ENCODE results near the gene IL15RA.
A peak's percentile ranks its signal among the peaks of the same experiment; 100 is the strongest.
"Not testable (repeated sequence)": the region's sequence is repeated elsewhere in the genome, so short reads cannot be mapped to it uniquely, and the experiment has no call there.

Gene IL15RA

DNA sequence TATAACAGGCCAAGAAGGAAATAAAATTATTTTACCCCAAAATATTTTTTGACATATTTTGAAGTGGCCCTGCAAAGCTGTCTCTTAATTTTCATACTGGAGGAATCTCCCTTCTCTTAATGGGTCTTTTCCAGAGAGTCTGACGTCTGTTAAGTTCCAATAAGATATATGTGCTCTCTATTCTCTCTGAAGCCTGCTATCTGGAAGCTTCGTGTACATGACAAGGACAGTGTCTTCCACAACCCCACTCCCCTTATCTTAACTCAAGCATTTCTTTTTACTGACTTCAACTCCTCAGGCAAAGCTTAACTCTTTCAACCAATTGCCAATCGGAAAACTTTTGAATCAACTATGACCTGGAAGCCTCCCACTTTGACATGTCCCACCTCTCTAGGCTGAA lies 29.2 kb upstream of the IL15RA start:
- DNase-seq, result no peak

DNA sequence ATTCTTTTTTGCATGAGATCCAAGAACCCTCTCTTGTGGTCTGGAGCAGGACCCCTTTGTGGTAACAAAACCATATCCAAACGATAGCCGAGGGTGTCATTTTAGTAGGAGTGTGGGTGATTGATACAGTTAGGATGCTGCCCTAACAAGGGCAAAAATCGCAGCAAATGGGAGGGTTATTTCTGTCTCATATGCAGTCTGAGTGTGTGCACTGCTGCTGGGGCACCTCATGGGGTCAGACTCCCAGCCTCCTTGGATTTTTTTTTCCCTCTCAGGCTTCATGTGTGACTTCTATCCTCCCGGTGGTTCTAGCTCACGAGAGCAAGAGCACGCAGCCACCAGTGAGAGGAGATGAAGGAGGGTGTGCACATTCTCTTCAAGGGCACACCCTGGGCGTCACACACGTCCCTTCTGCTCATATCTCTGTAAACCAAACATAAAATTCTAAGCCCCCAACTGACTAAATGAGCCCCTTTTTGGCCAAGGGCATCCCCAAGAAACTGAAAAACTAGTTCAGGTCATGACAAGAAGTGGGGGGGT lies 28.6 kb upstream of the IL15RA start:
- no peak for DNase-seq

DNA sequence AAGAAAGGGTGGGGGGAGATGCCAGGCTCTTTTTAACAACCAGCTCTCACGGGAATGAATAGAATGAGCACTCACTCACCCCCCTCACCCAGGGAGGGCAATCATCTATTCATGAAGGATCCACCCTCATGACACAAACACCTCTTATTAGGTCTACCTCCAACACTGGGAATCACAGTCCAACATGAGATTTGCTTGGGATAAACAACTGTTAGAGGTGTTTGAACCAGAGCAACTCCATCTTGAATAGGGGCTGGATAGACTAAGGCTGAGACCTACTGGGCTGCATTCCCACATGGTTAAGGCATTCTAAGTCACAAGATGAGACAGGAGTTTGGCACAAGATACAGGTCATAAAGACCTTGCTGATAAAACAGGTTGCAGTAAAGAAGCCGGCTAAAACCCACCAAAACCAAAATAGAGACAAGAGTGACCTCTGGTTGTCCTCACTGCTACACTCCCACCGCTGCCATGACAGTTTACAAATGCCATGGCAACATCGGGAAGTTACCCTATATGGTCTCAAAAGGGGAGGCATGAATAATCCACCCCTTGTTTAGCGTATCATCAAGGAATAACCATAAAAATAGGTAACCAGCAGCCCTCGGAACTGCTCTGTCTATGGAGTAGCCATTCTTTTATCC lies 27.9 kb upstream of the IL15RA start:
- DNase-seq, result not testable (repeated sequence)

DNA sequence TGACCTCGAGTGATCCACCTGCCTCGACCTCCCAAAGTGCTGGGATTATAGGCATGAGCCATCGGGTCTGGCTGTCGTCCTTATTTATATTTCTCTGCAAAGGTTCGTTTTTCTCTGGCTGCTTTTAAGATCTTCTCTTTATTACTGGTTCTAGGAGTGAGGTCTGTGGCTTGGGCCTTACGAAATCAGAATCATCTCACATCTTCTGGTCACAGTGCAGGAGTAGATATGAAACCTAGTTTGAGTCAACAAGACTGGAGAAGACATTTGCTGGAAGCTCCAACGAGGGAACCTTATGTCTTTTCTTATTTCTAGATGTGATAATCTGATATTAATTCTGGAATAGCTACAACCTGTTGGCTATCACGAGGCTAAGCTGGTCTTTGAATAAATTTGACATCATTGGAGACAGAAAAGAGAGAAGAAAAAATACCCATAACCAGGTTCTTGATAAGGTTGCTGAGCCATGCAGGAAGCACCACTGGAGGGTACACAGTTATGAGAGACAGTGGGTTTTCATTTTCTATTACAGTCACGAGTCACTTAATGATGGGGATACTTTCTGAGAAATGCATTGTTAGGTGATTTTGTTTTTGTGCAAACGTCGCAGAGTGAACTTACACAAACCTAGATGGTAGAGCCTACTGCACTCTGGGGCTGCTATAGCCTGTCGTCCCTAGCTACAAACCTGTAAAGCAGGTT lies 25.6 kb upstream of the IL15RA start:
- no peak for DNase-seq

DNA sequence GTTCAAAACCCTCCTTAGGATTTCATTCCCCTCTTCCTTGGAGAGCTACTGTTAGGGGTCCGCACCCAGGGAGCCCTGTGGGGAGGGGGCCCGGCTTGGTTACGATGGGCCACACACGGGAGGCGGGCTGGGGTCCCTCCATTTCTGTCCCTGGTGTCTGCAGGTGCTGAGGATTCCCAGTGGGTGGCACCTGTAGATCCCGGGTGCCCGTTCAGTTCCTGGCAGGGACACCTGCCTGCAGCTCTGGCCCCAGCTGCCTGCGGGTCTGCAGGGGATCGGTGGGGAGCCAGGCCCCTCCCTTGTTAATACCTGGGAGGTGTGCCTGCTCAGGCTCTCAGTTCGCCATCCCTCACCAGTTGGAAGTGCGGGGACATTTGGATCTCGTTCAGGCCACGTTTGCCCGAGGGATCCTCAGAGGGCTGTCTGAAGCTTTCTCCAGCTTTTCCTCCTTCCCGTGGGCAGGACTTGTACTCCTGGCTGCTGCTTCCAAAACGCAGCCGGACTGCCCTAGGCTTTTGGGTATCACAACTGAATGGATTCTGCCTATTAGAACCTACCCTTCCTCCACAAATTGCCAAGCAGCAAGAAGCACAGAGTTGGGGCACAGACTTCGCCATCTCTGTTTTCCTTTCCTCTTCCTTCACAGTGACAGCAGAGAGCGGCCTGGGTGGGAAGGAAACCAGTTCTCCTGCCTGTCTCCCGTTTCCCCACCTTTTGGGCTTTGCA lies 22.3 kb upstream of the IL15RA start:
- DNase-seq, result no peak

DNA sequence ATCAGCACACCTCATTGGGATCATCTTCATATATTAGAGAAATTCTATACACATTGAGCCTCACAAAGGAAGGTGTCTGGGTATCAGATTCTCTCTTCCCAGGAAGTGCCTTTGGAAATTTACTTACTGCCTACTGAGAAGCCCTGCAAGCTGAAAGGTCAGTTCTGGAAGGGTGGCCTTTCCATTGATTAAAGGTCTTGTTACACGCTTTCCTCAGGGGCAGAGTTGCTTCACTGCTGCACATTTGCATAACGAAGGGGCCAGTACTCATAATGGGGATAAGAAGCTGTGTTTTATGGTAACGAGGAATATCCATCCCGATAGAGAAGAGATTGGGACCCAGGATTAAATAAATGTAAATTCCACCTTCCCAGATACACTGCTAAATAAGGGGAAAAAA lies 19.4 kb upstream of the IL15RA start:
- no peak for DNase-seq

DNA sequence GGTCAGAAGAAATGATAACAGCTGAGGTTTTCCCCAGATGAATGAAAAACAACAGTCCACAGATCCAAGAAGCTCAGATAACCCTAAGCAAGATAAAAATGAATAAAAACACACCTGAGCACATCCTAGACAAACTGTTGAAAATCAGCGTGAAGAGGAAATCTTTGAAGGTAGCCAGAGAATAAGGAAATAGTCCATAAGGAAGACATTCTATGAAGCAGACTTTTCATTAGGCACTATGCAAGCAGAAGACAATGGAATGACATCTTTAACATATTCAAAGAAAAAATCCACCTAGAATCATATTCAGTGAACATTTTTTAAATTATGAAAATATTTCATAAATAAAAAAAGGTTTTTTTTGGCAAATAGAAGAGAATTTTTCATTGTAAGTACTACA lies 15.1 kb upstream of the IL15RA start:
- no peak for DNase-seq

DNA sequence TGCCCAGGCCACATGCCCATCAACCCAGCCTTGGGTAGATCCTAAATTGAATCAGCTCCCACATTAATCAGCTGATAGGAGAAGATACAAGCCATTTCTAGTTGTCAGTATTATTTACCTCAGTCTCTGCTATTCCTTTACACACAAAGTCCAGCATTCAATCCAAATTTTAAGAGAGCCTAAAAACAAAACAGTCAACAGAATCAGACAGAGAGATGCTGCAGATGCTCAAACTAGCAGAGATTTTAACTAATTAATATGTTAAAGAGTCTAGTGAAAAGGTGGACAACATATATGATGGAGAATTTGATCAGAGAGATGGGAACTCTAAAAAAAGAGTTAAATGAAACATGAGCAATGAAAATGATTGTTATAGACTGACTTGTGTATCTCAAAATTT lies 14.4 kb upstream of the IL15RA start:
- DNase-seq, result no peak

DNA sequence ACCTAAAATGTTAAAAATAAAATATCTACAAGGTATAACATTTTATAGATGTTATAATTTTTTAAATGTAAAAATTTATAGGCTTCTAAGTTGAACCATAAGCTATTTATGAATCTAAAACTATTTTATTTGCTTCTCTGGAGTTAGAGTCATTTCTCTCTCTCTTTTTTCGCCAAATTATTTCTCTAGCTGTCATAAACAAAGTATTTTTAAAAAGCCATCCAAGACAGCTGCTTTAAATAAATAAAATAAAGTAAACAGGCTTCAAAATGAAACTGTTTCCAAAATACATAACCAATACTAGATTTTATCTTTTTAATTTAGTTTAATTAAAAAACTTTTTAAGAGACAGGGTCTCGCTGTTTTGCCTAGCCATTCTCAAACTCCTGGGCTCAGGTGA lies 12.4 kb upstream of the IL15RA start:
- DNase-seq, result no peak

DNA sequence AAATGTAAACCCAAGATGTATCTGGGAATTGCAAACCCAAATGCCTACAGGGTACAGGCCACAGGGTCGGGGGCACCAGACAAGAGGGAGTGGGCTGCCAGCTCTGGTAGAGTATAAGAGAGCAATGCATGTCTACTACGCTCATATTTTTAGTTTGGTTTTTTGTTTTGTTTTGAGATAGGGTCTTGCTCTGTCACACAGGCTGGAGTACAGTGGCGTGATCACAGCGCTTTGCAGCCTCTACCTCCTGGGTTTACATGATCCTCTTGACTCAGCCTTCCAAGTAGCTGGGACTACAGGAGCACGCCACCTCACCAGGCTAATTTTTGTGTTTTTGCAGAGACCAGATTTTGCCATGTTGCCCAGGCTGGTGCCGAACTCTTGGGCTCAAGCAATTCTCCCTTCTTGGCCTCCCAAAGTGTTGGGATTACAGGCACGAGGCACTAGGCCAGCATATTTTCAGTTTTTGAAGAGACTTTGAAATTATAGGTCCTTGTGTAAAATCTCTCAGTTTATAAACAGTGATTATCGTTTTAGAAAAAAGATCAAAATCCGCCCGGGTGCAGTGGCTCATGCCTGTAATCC lies 11.1 kb upstream of the IL15RA start:
- no peak for DNase-seq

DNA sequence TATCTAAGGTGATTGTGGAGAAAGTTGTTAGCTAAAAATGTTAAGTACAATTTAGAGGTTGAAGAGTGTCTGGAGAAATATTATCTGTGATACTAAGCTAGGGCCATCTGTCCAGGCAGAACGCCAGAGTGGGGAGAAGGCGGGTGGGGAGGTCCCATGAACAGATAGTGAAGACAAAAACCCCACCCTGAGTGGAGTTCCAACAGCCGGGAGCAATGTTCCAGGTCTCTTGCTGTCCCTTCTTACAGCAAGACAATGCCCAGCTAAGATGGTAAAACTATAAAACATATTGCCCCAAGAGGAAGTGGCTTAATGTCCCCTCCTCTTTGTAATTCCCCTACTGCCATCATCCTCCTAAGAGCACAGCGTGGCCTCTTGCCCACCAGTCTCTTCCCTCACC lies 10.4 kb upstream of the IL15RA start:
- no peak for DNase-seq

DNA sequence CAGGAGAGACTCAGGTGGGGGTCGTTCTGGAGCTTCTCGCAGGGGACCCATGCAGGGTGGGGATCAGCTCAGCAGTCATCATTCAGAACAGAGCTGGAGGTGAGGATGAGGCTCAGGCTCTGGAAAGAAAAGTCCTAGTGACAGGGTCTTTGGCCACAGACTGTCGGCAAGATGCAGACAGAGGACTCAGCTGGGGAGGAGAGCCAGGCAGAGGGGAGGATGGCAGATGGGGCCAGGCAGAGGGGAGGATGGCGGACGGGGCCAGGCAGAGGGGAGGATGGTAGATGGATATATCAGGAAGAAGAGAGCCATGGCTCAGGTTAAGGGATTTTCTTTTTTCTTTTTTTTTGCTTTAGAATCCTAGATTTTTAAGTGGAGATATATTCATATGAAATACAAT lies 7.7 kb upstream of the IL15RA start:
- DNase-seq, result no peak

DNA sequence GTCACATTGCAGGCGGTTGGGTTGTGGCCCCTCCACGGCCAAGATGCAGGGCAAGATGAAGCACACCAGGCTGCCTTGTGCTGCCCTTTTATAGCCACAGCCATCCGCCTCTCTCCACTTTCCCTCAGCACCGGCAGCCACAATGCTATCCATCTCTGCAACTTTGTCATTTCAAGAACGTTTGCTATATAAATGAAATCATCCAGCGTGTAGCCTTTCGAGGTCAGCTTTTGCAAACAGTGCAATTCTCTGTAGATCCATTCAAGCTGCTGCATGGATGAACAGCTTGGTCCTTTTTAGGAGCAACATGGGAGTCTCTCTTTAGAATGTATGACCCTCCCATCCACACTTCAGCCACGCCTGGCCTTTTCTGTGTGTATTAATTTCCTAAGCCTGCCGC lies 6.4 kb upstream of the IL15RA start:
- no peak for DNase-seq

DNA sequence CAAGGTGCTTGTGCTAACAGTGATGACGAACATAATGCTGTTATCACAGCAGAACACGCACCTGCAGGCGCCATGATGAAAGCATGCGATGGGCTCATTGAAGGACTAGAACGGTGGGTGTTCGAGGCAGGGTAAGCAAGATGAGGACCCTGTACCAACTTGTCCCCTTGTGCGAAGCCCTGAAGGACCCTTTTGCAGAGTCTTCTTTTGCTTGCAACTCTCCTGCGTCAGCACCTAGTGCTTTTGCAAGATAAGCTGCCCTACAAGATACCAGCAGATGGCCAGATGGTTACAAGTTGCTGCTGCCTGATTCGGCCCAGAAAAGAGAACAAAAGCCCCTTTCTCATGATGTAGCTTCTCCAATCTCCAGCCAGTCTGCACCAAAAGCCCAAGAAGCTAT lies 4.2 kb upstream of the IL15RA start:
- no peak for DNase-seq

DNA sequence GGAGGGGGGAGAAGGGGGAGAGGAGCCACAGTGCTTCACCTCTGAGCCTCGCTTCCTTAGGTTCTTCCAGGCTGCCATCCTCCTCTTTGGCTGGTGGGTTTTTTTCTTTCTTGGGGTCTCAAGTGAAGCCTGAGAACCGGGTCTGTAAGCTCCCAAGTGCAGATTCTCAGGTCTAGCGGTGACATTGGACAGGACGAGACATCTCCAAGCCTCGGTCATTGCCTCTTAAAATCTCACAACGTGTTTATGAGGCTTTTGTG lies 817 bp upstream of the IL15RA start:
- DNase-seq, result no peak

DNA sequence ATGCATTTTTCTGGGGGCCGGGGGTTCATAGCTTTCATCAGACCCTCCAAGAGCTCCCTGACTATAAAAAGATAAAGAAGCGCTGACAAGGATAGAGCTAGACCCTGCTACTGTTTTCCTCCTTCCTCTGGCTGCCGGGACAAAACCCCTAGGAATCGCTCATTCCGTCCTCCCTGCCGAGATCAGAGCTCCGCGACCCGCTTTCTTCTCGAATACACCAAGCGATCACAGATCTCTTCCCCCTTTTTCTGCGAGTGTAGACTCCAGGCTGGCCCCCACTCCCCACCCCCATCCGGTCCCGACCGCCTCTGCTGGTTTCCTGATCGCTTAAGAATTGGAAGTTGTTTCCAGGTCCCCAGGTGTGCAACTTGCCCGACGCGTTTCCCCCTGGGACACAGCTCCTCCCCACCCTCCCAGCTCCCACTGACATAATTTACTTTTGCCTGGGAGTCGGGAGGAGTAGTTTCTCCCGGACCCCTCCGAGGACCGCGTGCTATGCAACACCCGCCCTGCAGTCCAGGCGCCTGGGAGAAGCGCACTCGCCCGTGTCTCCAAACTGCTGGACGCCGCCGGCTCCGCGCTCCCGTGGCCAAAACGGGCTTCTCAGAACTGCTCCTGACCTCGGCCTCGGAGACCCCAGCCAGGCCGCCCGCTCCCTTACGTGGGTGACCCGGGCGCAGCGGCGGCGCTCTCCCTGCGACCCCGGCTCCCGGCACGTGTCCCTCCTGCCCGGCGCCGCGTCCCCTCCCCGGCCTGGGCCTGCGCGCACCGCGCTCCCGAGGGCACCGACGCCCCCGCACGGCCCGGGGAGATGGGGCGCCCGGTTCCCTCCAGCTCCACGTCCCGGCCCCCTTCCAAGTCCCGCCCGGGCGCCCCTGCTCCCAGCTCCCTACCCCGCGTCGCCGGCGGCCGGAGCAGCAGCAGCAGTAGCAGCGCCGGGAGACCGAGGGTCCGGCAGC lies 552 bp downstream of the IL15RA start:
- DNase-seq, result peak in 6 of 56 donors; percentile 6 to 45 (median 20)

DNA sequence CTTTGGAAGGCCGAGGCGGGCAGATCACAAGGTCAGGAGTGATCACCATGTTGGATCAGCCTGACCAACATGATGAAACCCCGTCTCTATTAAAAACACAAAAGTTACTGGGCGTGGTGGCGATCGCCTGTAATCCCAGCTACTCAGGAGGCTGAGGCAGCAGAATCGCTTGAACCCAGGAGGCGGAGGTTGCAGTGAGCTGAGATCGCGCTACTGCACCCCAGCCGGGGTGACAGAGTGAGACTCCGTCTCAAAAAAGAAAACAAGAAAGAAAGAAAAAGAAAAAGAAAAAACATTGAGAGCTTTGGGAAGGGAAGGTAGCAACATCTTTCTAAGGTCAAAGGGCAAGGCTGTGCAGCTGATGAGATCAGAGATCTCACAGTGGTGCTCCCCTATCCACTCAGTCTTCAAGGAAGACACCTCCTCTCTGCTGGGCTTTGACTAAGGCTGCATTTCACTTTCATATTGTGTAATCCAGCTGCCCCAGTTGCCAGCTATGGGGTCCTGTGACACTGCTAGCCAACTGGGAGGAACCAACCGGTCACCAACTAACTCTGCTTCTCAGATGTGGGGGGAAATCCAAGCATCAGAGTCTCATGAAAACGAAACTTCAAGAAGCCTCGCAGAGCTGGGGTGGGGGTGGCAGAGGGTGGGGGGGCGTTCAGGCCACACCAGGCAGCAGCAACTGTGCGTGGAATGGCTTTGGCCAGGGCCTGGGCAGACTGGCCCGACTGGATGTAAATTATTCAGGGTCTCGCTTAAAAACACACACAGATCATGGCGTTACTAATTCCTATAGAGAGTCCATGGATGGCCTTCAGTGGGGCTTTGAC lies 1.5 kb downstream of the IL15RA start:
- peak in 5 of 56 donors; percentile 3 to 16 (median 8) for DNase-seq

DNA sequence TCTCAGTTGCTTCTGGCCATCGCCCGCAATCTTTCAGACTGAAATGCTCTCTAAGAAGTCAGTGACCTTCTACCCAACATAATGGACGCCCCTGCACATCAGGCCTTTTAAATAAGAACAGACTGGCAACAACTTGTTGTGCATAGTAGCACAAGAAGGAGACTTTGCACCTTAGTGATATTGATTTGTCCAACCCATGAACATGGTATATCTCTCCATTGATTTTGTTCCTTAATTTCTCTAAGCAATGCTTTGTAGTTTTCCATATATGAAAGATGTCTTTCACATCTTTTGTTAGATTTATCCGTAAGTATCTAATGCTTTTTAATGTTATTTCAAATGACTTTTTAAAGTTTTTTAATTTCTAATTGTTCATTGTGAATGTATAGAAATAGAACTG lies 4.3 kb downstream of the IL15RA start:
- no peak for DNase-seq

DNA sequence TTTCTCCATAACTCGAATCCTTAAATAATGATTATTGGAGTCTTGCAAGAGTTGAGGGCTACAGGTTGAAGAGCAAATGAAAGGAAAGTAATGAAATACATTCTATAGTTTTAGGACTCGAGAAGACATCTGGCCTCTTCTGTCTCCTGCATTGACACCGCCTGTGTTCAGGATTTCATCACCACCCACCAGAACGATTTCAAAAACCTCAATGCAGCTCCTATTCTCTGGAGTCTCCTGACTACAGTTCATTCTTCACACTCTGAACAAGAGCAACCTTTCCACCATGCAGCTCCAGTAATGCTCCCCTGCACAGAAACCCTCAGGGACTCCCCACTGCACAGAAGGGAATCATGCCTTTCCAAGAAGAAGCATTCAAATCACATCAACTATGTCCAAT lies 5.5 kb downstream of the IL15RA start:
- no peak for DNase-seq

DNA sequence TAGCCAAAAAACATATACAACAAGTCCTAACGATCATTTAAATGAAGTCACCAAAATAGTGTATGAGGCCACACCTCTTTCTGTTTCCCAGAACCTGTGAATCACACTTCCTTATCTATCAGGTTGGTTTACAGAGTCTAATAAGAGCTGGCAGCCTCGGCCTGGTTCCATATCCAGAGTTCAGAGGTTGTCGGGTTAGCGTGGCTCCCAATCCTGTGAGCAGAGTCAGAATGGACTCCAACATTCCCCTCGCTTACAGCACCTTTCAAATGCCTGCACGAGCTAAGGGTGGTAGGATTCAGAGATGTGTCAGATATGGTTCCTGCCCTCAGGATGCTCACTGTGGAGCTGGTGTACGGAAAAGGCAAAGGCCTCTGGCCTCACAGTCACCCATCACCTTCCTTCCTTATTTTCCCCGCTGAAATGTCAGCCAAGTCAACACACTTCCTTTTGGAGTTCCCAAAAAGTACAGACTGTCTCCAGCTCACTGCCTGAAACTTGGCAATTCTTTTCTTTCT lies 6.0 kb downstream of the IL15RA start:
- DNase-seq, result no peak
